HCT116 (cell line): ENCODE data around the gene FAP. TPM values are rescaled to one million over a fixed set of nuclear protein-coding genes. Genes with fewer than 3 reads are reported as not detected.

Source experiments
- ATAC-seq: fragments of 200-7000 bp; cut with Tn5 transposase; 2 replicates; pipeline ENCODE4 v1.9.1; 2020; ENCODE audit warnings: mild to moderate bottlenecking, moderate library complexity
- BruUV-seq: library from RNA; stranded (reverse); fragments of 400-500 nt; replicated peaks from 2 replicates; lab custom pipeline; 2021; lab: Mats Ljungman, UMichigan
- CTCF ChIA-PET: fragments of 300-600 bp; sonication (Branson Sonifier 250); formaldehyde crosslinking; loops from one replicate; lab custom pipeline; 2021; ENCODE audit warnings: antibody characterized with exemption; lab: Charles Lee
- POLR2A ChIA-PET: fragments of 300-600, 350-600 bp; sonication (Branson Sonifier 250); formaldehyde crosslinking; loops from one replicate; lab custom pipeline; 2021; ENCODE audit warnings: antibody characterized with exemption; lab: Charles Lee
- RAD21 ChIA-PET, 2 experiments: fragments of 300-600 bp; sonication (Branson Sonifier 250); formaldehyde crosslinking; loops; one replicate each; lab custom pipeline; 2023; ENCODE audit warnings: low total read pairs in 2 of 2; ENCODE audit not compliant: uncharacterized antibody in 2 of 2, unreplicated experiment in 2 of 2, low non-redundant PET in 1 of 2; lab: Charles Lee
- DNase-seq: peaks from one replicate; pipeline ENCODE4 v3.0.0-alpha.2; 2010; ENCODE audit warnings: low read depth, low spot score
- H2AFZ ChIP-seq: fragments of 200-600 bp; shearing (Covaris generic), sonication (generic); 2 replicates; pipeline ENCODE4 v1.6.1; 2017; ENCODE audit warnings: low read depth, mixed run types, mixed read lengths, antibody characterized with exemption, low read length; ENCODE audit not compliant: poor library complexity, severe bottlenecking
- H3K27ac ChIP-seq: 2 replicates; pipeline ENCODE4 v1.5.1; 2012; ENCODE audit warnings: low read depth, low read length
- H3K27me3 ChIP-seq: fragments of 200-600 bp; sonication (generic); 2 replicates; pipeline ENCODE4 v1.6.1; 2016; ENCODE audit warnings: mixed run types, low read length, mixed read lengths; ENCODE audit not compliant: insufficient read depth
- H3K36me3 ChIP-seq, 2 experiments: fragments of 200-500 bp in 1 of 2; fragments of 200-600 bp in 1 of 2; sonication (Bioruptor generic) in 1 of 2; sonication (generic) in 1 of 2; 2 replicates each; pipeline versions ENCODE4 v1.5.1 to v1.6.1; 2014 to 2016; ENCODE audit warnings: low read length in 2 of 2, inconsistent platforms in 1 of 2, mixed read lengths in 1 of 2, mixed run types in 1 of 2; ENCODE audit not compliant: insufficient read depth in 2 of 2, control insufficient read depth in 1 of 2
- H3K4me1 ChIP-seq, 2 experiments: fragments of 200-600 bp in 1 of 2; sonication (generic) in 1 of 2; 2 replicates each; pipeline versions ENCODE4 v1.5.1 to v1.6.1; 2012 to 2017; ENCODE audit warnings: low read length in 2 of 2, inconsistent platforms in 1 of 2, mild to moderate bottlenecking in 1 of 2, mixed read lengths in 1 of 2, mixed run types in 1 of 2, moderate library complexity in 1 of 2; ENCODE audit not compliant: insufficient read depth in 2 of 2, control insufficient read depth in 1 of 2
- H3K4me2 ChIP-seq: fragments of 200-600 bp; sonication (generic); 2 replicates; pipeline ENCODE4 v1.6.1; 2017; ENCODE audit warnings: mixed run types, low read length, mixed read lengths
- H3K4me3 ChIP-seq, 2 experiments: fragments of 200-600 bp in 1 of 2; sonication (generic) in 1 of 2; replicated peaks in 1 of 2; 2 replicates each; pipeline ENCODE4 v1.5.1; 2011 to 2016; ENCODE audit warnings: low read length in 2 of 2, control low read depth in 1 of 2, low read depth in 1 of 2, mild to moderate bottlenecking in 1 of 2, mixed read lengths in 1 of 2, mixed run types in 1 of 2
- H3K79me2 ChIP-seq: fragments of 200-600 bp; sonication (generic); 2 replicates; pipeline ENCODE4 v1.6.1; 2017; ENCODE audit warnings: mild to moderate bottlenecking, mixed run types, low read length, moderate library complexity, mixed read lengths; ENCODE audit not compliant: insufficient read depth
- H3K9ac ChIP-seq: fragments of 200-600 bp; sonication (generic); 2 replicates; pipeline ENCODE4 v1.6.1; 2016; ENCODE audit warnings: low read length, mixed read lengths
- H3K9me2 ChIP-seq: fragments of 200-600 bp; sonication (generic), shearing (Covaris generic); 2 replicates; pipeline ENCODE4 v1.6.1; 2017; ENCODE audit warnings: mixed run types, mild to moderate bottlenecking, moderate library complexity; ENCODE audit not compliant: insufficient read depth
- H3K9me3 ChIP-seq, 2 experiments: fragments of 200-500 bp in 1 of 2; fragments of 200-600 bp in 1 of 2; sonication (Bioruptor generic) in 1 of 2; sonication (generic) in 1 of 2; 2 replicates each; pipeline ENCODE4 v1.6.1; 2014 to 2017; ENCODE audit warnings: low read length in 2 of 2, mixed read lengths in 2 of 2, inconsistent platforms in 1 of 2, low read depth in 1 of 2, mild to moderate bottlenecking in 1 of 2, mixed run types in 1 of 2, moderate library complexity in 1 of 2; ENCODE audit not compliant: control insufficient read depth in 1 of 2, insufficient read depth in 1 of 2
- H4K20me1 ChIP-seq: fragments of 200-600 bp; sonication (generic), shearing (Covaris generic); 2 replicates; pipeline ENCODE4 v1.6.1; 2017; ENCODE audit warnings: mixed run types, mild to moderate bottlenecking, moderate library complexity; ENCODE audit not compliant: insufficient read depth
- CEBPB ChIP-seq: IDR thresholded peaks from 2 replicates; pipeline ENCODE4 v1.6.1; 2012; ENCODE audit warnings: low read depth
- EZH2phosphoT487 ChIP-seq: fragments of 200-600 bp; IDR thresholded peaks from 2 replicates; pipeline ENCODE4 v1.6.1; 2018; ENCODE audit warnings: antibody characterized with exemption, borderline replicate concordance
- JUND ChIP-seq: IDR thresholded peaks from 2 replicates; pipeline ENCODE4 v1.6.1; 2012
- POLR2A ChIP-seq: IDR thresholded peaks from 2 replicates; pipeline ENCODE4 v1.7.0; 2011; ENCODE audit warnings: borderline replicate concordance; ENCODE audit not compliant: insufficient read depth, insufficient read length; ENCODE audit errors: extremely low read depth
- POLR2AphosphoS5 ChIP-seq: IDR thresholded peaks from 2 replicates; pipeline ENCODE4 v1.6.1; 2011; ENCODE audit warnings: mild to moderate bottlenecking, low read depth, low read length, moderate library complexity
- RAD21 ChIP-seq: IDR thresholded peaks from 2 replicates; pipeline ENCODE4 v1.6.1; 2012; ENCODE audit warnings: low read depth, mild to moderate bottlenecking
- REST ChIP-seq: IDR thresholded peaks from 2 replicates; pipeline ENCODE4 v1.6.1; 2012; ENCODE audit warnings: low read depth
- SIN3A ChIP-seq: IDR thresholded peaks from 2 replicates; pipeline ENCODE4 v1.6.1; 2012; ENCODE audit warnings: low read depth
- SP1 ChIP-seq: IDR thresholded peaks from 2 replicates; pipeline ENCODE4 v1.6.1; 2012; ENCODE audit warnings: low read depth
- YY1 ChIP-seq: IDR thresholded peaks from 2 replicates; pipeline ENCODE4 v1.6.1; 2011; ENCODE audit warnings: low read length, low read depth, moderate library complexity, mild to moderate bottlenecking; ENCODE audit not compliant: insufficient replicate concordance; ENCODE audit errors: extremely low read depth
- ZBTB33 ChIP-seq: IDR thresholded peaks from 2 replicates; pipeline ENCODE4 v1.6.1; 2011; ENCODE audit warnings: mild to moderate bottlenecking, low read length, moderate library complexity; ENCODE audit not compliant: insufficient replicate concordance; ENCODE audit errors: extremely low read depth
- ZFX ChIP-seq: fragments of 450-650 bp; IDR thresholded peaks from 2 replicates; pipeline ENCODE4 v1.6.1; 2017
- intact Hi-C: fragments of 100-400 bp; cut with micrococcal nuclease; formaldehyde crosslinking; loops from 2 replicates; pipeline ENCODE4 v1.10.0; 2022
- total RNA-seq: library from RNA; stranded (reverse); gene quantifications from one replicate; pipeline ENCODE4 v1.2.1, GENCODE V29; 2021; ENCODE audit not compliant: unreplicated experiment
- TF ChIP-seq, protein P1 (sequence below): IDR thresholded peaks from 2 replicates; pipeline ENCODE4 v1.6.1; 2012

FAP gene
- total RNA-seq, 1 experiment from 2014 or later: not detected

GRCh38 chr2:162219426-162219825 is 23.8 kb downstream of the FAP start:
- H3K9me3 ChIP-seq: no peaks in the 10 kb centered on the region
- no peak overlapping the region for H3K4me2 ChIP-seq
- no peaks in the 10 kb centered on the region for H3K79me2 ChIP-seq
- intact Hi-C loops: no loop called here
- no TSS peak for BruUV-seq
- TF ChIP-seq ZFX: no peak
- TF ChIP-seq REST: no peak
- TF ChIP-seq CEBPB: no peak
- TF ChIP-seq YY1: no peak
- TF ChIP-seq ZBTB33: no peak
- TF ChIP-seq RAD21: no peak
- TF ChIP-seq, protein P1, sequence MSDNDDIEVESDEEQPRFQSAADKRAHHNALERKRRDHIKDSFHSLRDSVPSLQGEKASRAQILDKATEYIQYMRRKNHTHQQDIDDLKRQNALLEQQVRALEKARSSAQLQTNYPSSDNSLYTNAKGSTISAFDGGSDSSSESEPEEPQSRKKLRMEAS: no peak
- TF ChIP-seq EZH2phosphoT487: no peak
- TF ChIP-seq SP1: no peak
- no peak for TF ChIP-seq JUND
- TF ChIP-seq SIN3A: no peak
- TF ChIP-seq POLR2A: no peak
- no peak for TF ChIP-seq POLR2AphosphoS5
- no peak for DNase-seq
- H3K27me3 ChIP-seq: no peaks in the 10 kb centered on the region
- no peak overlapping the region for H2AFZ ChIP-seq
- ChIA-PET CTCF (interaction anchor here (1.3 to 5.9 kb wide), 6 partner anchors 11 to 81 kb away, joined by 3 to 92 read pairs (median 16); no protein-coding TSS in a partner anchor), RAD21 (no interaction called here), POLR2A (no interaction called here)
- H3K9me2 ChIP-seq: no peaks in the 10 kb centered on the region
- H3K36me3 ChIP-seq: no peaks in the 10 kb centered on the region
- H3K4me1 ChIP-seq: no peaks in the 10 kb centered on the region
- no peak overlapping the region for H3K9ac ChIP-seq
- ATAC-seq: no peak
- H3K27ac ChIP-seq: no peak overlapping the region
- H3K4me3 ChIP-seq: no peak overlapping the region
- no peaks in the 10 kb centered on the region for H4K20me1 ChIP-seq
